Putamen (tissue), 1 donor: Measurements from ENCODE around the gene BARX1.
"Not testable (repeated sequence)": the region's sequence is repeated elsewhere in the genome, so short reads cannot be mapped to it uniquely, and the experiment has no call there.

Source experiments
- DNase-seq: peaks from one replicate; pipeline ENCODE4 v3.0.0-alpha.2; 2016; ENCODE audit warnings: low spot score

Gene BARX1

DNA sequence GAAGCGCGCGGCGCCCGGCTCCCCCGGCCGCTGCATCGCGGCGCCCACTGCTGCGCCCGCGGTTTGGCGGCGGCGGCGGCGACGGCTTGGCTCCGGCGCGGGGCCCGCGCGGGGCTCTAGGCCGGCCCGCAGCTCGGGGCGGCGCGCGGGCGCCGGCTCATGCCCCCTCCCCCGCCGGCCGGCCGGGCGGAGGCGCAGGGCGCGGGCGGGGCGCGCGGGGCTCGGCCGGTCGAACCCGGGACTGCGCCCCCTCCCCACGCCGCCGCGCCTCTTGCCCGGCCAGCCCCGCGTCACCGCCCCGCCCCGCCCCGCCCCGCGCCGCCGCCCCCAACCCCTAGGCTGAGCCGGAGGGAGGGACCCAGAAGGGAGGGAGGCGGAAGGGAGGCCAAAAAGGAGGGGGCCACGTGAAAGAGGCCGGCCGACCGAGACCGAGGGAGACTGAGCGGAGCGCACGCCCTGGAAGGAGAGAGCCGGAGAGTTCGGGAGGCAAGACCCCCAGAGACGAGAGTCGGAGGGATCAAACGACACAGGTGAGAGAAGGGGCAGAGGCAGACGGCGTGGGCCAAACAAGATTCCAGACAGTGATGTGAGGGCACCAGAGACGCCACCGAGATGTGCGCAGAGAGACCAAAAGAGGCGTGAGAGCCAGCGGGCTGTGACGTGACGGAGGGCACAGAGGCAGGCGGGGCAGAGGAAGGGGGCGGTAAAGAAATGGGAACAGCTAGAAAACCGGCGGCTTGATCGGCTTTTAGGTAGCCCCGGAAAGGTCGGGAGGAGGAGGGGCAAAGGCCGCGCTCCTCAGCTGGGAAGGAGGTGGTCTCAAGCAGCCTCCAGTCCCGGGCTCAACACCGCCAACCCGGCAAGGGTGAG, at the start of gene BARX1:
Gene BARX1 (minus strand): TSS at position 245 of the 870 bp plus-strand sequence. CDS start 209 bp downstream, at position 36.
- no peak for DNase-seq

DNA sequence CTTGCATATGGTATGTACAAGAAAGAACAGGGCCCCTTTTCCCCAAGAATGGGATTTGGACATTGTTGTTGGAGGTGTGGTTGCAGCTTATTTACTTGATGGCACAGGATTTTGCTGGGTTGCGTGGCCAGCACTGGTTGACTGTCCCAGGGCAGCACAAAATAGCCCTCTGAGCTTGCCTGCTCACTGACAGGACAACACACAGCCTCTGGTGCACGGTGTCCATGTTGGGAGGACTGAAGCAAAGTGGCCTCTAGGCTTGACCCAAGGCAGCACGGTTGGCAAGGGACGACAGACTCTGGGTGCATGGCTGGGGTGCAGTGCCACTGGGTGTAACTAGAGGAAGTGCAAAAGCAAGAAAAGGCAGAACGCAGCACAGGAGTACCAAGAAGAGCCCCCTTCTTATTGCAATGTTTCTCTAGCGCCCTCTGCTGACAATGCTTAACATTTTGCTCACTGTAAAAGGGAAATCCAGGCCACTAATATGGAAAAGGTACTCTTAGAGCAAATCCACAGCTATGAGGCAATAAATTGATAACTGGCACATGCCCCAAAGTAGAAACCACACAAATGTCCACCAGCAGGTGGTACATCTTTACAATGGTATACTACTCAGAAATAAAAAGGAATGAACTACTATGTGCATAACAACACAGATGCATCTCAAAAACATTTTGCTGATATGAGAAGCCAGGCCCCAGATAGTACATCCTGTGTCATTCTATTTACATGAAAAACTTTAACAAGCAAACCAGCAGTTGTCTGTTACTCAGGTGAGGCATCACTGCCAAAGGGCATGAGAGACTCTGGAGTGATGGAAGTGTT, 47.4 kb upstream of the BARX1 start:
- no peak for DNase-seq

GRCh38 chr9:93996863-93997262, 41.7 kb upstream of the BARX1 start:
- DNase-seq = no peak

GRCh38 chr9:93996367-93996766, 41.2 kb upstream of the BARX1 start:
- DNase-seq = no peak

- no peak for DNase-seq
These were observed 39.4 kb upstream of the BARX1 start for GRCh38 chr9:93994545-93994944.

DNA sequence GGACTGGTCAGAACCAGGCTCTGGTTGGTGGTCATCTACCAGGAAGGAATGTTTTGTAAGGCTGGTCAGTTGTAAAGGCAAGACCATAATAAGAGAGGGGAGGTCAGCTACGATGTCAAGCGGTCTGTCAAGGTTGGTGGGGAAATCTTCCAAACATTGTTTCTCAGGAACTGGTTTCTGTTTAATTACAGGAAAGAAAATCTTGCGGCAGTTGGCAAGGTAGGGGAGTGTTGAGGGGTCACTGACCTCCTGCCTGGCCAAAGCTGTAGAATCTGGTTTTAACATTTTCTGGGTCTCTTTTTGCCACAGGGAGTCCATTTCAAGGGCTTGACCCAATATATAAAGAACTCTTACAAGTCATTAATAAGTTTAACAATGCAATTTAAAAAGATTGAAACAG, 39.0 kb upstream of the BARX1 start:
- no peak for DNase-seq

DNA sequence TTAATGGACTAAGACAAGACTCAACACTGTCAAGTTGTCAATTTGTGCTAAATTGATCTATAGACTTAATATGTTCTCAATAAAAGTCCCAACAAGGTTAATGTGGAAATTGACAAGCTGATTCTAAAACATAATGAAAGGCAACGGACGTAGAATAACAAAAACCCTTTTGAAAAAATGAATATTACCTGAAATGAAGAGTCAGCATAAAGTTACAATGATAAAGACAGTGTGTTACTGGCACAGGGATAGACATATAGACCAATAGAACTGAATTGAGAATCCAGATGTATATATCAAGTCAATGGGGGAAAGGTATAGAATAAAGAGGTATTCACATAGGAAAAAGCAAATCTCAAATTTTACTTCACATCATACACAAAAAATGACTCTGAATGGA, 37.7 kb upstream of the BARX1 start:
- no peak for DNase-seq

GRCh38 chr9:93990448-93990847, 35.3 kb upstream of the BARX1 start:
- DNase-seq = no peak

DNA sequence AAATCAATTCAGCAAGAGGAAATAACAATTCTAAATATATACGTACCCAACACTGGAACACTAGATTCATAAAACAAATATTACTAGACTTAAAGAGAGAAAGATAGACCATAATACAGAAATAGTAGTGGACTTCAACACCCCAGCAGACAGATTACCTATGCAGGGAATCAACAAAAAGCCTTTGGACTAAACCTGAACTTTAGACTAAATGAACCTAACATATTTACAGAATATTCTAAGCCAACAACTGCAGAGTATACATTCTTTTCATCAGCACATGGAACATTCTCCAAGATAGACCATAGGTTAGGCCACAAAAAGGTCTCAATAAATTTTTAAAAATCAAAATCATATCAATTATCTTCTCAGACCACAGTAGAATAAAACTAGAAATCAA, 32.9 kb upstream of the BARX1 start:
- DNase-seq = no peak

DNA sequence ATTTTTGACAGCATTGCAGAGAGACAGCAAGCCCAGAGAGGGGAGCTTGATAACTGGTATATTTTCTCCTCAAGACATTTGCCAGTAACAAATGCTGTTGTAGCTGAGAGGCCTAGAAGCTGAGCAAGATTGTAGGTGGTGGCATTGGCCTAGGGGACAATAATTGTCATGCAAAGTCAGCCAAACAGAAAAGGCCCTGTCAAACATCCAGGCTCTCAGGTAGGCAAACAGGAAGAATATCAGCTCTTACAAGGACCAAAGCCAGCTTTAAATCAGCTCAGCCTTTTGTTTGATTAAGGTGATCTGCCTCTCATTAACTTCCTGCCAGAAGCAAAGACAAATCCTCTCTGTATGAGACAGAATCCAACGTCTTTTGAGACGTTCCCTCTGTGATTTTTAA, 29.7 kb upstream of the BARX1 start:
- no peak for DNase-seq

- no peak for DNase-seq
These were observed 28.7 kb upstream of the BARX1 start for GRCh38 chr9:93983875-93984274.

DNA sequence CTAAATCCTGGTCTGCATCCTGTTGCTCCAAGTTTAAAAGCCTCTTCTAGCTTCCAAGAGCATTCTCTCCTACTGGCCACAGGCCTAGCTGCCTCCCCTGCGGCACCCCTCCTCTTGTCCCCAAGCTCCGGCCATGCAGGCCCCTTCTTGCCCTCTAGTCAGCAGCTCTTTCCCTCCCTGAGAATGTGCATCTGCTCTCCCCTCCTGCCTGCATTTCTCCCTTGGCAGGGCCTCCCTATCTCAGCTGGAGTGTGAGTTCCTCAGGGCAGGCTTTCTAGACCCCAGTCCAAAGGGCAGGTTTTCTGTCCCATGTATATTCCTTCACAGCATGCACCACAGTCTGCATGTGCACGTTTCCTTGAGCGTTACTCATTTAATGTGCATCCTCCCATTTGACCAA, 24.6 kb upstream of the BARX1 start:
- DNase-seq = no peak

DNA sequence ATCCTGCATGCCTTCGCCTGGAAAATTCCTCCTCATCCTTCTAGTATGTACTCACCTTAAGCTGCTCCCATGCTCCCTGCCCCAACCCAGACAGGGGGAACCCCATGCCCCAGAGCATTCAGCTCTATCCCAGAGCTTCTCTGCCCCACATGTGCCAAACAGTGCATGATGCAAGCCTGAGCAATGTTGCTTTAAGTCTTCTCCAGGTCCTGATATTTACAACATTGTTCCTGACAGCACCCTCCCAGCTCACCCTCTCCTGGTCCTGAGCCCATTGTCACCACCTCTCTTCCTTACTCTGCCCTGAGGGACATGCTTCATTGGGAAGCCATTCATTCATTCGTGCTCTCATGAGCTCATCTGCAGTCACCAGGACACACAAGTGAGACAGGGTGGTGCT, 23.4 kb upstream of the BARX1 start:
- DNase-seq = no peak

DNA sequence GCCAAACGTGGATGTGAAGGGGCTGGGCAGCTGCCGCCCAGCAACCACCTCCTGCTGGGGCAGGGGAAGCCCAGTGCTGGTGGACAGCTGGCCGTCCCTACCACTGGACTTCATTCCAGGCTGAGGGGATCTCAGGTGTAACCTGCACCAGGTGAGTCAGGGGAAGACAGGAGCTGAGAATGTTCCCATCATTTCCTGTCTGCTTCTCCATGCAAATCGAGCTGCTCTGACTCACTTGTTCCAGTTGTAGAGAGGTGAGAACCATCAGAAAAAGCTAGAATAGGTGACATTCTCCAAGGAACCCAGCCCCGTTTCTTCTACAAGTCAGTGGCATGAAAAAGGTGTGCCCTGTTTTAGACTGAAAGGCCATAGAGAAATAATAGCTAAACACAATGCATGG, 21.8 kb upstream of the BARX1 start:
- DNase-seq = no peak

DNA sequence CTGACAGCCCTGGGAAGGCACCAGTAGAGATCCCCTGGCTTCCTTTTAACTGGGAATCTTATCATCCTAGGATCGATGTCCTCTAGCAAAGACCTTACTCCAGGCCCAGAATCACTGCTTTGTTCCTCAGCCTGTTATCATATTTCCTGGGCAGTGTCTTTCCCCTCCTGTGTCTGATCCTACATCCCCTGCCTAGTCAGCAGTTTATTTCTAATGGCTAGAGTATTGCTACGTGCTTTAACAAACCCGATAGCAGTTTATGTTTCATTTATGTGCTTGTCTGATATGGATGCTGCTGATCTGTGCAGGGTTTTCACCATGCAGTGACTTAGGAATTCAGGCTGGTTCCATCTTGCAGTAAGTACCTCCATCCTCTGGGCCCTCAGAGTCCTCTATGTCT, 20.9 kb upstream of the BARX1 start:
- no peak for DNase-seq

DNA sequence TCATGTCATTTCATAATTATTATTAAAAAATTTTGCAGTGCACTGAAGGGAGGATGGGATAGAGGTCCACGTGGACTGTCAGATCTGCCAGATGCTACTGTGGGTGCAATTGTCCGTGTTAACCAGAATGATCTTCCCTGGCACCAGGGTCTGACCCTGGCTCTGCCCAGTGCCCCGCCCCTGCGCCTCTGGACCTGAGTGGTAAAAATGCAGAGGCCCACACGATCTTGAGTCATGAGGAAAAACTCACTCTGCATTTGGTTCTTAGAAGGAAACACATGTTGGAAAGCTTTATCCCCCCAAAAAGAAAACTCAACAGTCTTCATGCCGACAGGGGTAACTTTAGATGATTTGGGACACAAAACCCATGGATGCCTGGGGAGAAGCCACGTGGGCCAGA, 20.1 kb upstream of the BARX1 start:
- no peak for DNase-seq

DNA sequence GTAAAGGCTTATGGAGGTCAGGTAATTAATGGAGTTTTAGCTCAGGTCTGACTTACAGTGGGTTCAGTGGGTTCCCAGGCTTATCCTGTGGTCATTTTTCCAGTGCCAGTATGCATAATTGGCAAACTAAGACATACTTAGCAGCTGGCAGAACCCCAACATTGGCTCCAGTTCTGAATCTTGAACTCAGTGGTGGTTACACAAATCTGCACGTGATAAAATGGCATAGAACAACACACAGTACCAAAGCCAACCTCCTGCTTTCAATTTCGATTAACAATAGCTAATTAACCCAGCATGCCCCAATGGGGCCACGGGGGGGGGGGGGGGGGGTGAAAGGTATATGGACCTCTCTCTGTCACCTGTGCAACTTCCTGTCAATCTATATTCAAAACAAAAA, 19.0 kb upstream of the BARX1 start:
- DNase-seq = no peak

- DNase-seq = not testable (repeated sequence)
These were observed 17.5 kb upstream of the BARX1 start for GRCh38 chr9:93972655-93973054.

GRCh38 chr9:93969328-93969661, 14.1 kb upstream of the BARX1 start:
- no peak for DNase-seq

DNA sequence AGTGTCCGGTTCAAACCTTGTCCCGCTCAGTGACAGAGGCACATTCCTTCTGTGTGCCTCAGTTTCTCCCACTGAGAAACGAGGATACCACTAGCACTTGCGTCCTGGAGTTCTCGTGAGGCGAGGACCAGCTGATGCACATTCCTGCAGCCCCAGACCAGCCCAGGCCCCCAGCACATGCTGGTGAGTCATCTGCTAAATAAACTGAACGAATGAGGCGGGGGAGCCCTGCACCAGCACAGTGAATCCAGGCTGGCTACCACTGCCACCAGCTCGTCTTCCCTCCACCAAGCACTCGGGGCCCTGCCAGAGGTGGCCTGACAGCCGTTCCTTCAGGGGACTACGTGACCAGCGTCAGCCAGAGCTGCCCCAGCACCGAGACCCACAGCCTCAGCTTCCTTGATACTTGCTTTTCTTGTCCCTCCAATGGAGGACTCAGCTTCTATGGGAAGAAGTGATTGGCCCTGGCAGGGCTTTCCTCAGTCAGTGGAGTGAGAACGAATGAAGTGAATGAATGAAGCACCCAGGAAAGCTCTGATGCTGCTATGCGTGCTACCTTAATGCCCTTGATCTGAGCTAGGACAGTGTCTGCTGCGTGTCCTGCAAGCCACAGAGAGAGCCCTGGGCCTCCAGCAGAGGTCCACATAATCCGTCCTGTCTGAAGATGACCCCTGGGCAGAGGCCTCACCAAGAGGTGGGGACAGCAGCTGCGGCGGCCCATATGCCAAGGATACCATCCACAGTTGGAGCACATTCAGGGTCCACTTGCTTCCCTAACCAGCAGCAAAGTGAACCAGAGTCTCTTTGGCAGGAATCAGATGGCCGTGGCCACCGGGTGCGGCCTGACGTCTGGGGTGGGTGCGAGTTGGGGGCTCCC, 13.5 kb upstream of the BARX1 start:
- DNase-seq = no peak

GRCh38 chr9:93967020-93967803, 12.1 kb upstream of the BARX1 start:
- DNase-seq = no peak
